GM19468 (cell line): ENCODE data around the gene FBXO10.
"Not testable (repeated sequence)": the region's sequence is repeated elsewhere in the genome, so short reads cannot be mapped to it uniquely, and the experiment has no call there.

ENCODE experiments used
- ATAC-seq: cut with Tn5 transposase; IDR thresholded peaks from one replicate; pipeline ENCODE4 v1.9.1; 2021; ENCODE audit warnings: mild to moderate bottlenecking, moderate library complexity, moderate number of reproducible peaks; ENCODE audit not compliant: unreplicated experiment; ENCODE audit errors: extremely low read depth

The FBXO10 gene

DNA sequence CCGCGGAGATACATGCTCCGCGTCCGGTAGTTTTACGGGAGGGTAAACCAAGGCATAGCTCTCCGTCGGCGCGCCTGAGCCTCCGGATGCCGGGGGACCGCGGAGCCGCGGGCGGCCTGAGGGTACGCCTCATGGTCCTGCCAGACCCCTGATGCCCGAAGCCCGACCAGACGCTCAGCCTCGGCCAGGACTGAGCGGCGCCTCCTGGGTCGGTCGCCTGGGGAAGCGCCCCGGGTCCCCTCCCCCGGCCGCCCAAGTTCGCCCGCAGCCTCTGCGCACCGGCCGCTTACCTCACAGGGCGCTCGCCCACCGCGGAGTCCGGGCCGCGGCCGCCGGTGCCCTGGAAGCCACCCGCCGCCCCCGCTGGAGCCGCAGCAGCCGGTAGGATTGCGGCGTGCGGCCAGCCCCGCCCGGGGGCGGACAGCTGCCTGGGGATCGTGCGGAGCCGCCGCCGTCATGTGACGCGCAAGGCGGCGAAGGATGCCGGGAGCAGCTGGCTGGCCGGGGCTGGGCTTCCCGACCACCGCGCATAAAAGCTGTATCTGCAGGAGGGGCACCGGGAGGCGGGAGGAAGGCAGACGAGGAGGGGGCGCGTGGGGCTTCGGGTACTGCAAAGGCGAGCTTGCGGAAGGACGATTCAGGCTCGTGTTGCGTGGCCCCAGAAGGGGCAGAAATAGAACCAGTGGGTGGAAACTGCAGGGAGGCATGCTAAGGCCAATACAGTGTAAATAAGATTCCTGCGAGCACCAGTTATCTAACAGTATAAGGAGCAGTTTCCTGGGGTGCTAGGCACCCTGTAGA lies at the start of gene FBXO10:
TSS of gene FBXO10 (minus strand) at position 460 of the 801 bp plus-strand sequence. CDS start 34,612 bp downstream, outside the sequence.
- ATAC-seq, result peak; percentile 41

- no peak for ATAC-seq
Measured at GRCh38 chr9:37625758-37626147, 49.6 kb upstream of the FBXO10 start.

GRCh38 chr9:37625036-37625757 lies 49.0 kb upstream of the FBXO10 start:
- ATAC-seq, result no peak

- no peak for ATAC-seq
Measured at GRCh38 chr9:37624073-37624472, 47.9 kb upstream of the FBXO10 start.

GRCh38 chr9:37623267-37623666 lies 47.1 kb upstream of the FBXO10 start:
- no peak for ATAC-seq

DNA sequence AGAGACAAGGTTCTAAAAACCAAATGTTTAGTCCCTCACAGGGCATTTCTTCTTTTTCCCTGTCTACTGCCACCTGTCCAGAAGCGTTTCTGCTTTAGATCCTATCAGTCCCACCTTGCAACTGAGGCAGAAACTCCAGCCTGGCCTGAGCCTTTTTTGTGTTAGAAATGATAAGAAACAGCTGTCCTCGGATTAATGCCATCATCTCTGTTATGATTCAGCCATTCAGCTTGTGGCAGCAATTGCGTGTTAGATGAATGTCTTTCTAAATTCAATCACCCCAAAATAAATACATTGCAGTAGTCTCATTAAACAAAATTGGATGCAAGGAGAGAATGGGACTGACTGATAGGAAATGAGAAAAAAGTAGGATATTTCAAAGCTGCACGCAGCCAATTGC lies 46.3 kb upstream of the FBXO10 start:
- no peak for ATAC-seq

DNA sequence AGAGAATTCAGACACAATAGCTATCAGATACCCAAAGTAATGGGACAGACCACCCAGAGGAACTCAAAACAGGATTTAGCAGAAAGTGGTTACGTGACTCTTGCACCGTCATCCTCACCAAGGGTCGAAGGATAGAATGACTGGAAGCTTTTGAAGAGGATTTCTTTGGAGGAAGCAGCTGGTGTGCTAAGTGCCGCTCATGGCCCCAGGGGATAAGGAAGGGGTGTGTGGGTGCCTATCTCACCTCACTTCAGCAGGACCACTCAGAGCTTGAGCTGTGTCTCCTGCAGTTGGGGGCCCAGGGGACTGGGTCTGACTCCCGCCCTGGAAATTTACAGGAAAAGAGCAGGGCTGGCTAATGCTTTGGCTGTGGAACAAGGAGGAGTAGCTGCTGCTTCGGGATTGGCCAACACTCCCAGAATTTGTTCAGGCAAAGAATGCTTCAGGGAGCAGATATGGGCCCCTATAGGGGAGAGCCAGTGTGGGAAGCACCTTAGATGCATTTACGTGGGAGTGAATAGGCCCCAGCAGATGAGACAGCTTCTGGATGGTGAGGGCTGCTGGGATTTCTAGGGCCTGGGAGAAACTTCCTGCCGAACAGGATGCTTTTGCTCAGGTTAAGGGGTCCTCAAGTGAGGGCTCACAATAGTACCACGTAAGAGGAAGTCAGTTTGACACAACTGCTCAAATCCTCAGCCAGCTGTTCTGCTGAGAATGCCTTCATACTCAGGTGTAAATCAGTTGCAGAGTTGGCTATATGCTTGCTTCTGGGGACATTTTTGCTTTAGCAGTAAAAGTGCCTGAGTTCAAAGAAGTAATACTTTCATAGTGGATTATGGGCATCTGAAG lies 45.3 kb upstream of the FBXO10 start:
- ATAC-seq, result no peak

DNA sequence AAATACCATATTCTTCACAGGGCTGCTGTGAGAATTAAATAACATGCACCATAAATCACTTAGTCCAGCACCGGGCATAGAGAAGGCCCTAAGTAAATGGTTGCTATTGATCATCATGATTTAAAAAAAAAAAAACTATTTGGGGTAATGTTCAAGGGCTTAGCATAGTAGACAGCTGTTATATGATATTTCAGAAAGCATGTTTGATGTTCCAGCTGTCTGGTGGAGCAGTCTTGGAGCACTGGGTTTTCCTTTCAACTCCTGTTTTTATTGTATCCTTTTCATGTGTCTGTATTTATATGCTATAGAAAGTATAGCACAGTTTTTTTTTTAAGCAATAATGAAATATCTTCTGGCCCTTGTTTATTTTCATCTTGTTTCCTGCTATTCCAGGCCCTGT lies 44.2 kb upstream of the FBXO10 start:
- ATAC-seq, result no peak

GRCh38 chr9:37619806-37620205 lies 43.6 kb upstream of the FBXO10 start:
- no peak for ATAC-seq

DNA sequence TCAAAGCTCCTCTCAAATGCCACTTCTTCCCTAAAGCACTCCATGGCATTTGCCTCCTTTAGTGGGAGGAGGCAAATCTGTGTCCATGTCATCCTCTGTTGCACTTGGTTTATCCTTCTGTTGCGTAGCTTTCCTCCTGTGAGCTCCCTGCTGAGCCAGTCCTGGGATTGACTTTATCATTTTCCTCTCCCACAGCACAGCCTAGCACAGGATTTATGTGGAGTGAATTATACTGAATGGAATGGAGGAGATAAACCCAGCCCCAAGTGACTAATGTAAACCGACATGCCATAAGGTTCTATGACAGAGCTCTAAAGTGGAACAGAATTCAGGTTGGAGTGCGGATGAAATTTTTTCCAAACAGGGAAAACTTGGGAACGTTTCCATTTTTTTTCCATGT lies 42.6 kb upstream of the FBXO10 start:
- no peak for ATAC-seq

DNA sequence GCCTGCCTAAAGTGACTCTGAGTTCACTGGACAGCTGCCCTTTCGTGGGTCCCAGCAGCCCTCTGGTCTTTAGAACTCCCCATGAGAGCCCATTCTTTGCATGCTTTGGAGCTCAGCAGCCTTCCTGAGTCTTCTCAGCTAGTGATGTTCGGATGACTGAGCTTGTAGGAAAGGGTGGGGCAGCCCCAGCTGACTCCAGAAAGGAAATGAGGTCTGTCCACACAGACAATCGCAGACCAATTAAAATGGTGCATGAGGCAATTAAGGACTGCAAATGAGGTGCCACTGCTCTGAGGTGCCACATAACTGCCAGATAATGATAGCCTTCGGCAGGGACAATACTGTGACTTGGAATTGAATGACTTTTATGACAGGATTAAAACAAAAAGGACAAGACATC lies 41.7 kb upstream of the FBXO10 start:
- no peak for ATAC-seq

DNA sequence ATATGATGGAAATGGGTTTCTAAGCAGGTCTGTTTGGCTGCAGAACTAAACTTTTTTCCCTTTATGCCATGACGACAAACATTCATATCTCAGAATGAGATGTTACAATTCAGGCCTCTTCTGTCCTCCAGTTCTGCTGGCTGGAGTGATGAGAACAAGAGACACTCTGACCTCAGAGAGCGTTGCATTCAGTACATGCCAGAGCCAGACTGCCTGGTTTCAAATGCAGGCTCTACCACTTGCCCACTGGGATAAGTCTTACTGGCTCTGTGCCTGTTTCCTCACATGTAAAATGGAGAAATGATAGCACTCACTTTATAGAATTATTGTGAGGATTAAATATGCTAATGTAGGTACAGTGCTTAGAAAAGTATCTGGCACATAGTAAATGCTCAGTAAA lies 41.0 kb upstream of the FBXO10 start:
- no peak for ATAC-seq

- no peak for ATAC-seq
Measured at GRCh38 chr9:37611961-37612360, 35.8 kb upstream of the FBXO10 start.

DNA sequence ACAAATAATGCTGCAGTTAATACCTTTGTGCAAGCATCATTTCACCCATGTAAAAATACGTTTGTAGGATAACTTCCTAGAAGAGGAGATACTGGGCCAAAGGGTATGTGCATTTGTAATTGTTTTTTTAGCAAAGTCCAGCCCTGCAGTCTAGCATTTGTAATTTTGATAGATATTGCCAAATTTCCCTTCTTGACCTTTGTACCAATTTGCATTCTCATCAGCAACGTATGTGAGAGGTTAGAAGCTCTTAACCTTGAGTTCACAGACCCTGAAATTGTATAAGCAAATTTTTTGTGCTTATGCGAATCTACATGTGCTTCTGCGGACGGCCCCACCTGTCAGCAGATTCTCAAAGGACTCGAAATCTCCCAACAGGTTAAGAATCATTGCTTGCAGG lies 34.8 kb upstream of the FBXO10 start:
- ATAC-seq, result no peak

DNA sequence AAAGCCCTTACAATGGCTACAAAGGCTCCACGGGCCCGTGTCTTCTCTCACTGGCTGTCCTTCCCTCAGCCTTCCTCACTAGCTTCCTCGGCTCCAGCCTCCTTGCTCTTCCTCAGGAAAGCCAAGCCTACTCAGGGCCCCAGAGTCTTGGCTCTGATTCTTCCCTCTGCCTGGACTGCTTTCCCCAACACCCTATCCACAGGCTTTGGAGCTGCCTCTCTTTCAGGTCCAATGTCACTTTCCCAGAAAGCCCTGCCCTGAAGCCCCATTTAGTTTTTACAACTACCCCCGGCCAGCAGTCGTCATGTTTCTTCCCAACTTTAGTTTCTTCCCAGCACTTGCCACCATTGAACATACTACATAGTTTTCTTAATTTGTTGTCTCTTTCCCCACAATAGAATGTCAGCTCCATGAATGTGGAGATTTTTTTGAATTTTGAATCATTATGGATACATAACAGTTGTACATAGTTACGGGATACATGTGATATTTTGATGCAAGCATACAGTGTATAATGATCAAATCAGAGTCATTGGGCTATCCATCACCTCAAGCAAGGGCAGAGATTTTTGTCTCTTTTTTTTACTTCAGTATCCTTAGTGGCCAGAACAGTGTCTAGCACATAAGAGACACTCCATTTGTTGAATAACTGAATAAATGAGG lies 33.7 kb upstream of the FBXO10 start:
- no peak for ATAC-seq

- ATAC-seq, result no peak
Measured at GRCh38 chr9:37608250-37608649, 32.1 kb upstream of the FBXO10 start.

DNA sequence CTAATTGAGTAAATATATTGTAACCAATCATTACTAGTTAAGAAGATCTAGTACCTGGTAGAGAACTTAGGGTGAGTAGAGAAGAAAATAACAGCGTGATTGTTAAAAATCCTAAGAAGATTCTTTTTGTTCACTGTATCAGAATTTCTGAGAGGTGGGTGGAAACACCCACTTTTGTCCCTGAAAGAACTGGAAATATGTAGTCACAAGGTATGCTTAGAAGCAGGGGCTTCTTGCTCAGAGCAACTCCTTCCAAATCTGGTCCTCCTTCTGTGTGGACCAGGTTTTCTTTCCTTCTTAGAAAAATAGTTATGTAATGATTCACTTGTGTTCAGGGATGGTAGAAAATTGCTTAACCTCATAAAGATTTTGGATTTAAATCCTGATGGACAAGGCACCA lies 28.1 kb upstream of the FBXO10 start:
- no peak for ATAC-seq

- ATAC-seq, result no peak
Measured at GRCh38 chr9:37602817-37603216, 26.6 kb upstream of the FBXO10 start.

- ATAC-seq, result not testable (repeated sequence)
Measured at GRCh38 chr9:37602061-37602460, 25.9 kb upstream of the FBXO10 start.

GRCh38 chr9:37596504-37596903 lies 20.3 kb upstream of the FBXO10 start:
- no peak for ATAC-seq
